HepG2 (cell line): Measurements from ENCODE around the gene SPAG7. TPM values are rescaled to one million over a fixed set of nuclear protein-coding genes. Genes with fewer than 3 reads are reported as not detected.
A peak's percentile ranks its signal among the peaks of the same experiment; 100 is the strongest.

ENCODE experiments used
- ATM ChIP-seq: fragments of 450-650 bp; IDR thresholded peaks from 2 replicates; pipeline ENCODE4 v1.7.1; 2017; ENCODE audit warnings: mild to moderate bottlenecking, borderline replicate concordance
- ATRX ChIP-seq: sonication (generic); formaldehyde crosslinking; IDR thresholded peaks from 2 replicates; pipeline ENCODE4 v1.4.0; 2020; ENCODE audit warnings: missing genetic modification reagents, borderline replicate concordance
- ELF3 ChIP-seq: IDR thresholded peaks from 2 replicates; pipeline ENCODE4 v1.6.1; 2016; ENCODE audit warnings: missing genetic modification reagents, missing compliant biosample characterization
- FOXK2 ChIP-seq: fragments of 450-650 bp; IDR thresholded peaks from 2 replicates; pipeline ENCODE4 v1.6.1; 2016
- HNRNPK ChIP-seq: fragments of 200-400 bp; formaldehyde crosslinking; IDR thresholded peaks from 2 replicates; pipeline ENCODE4 v1.6.1; 2018; ENCODE audit warnings: low read length, low read depth, moderate library complexity, mild to moderate bottlenecking; ENCODE audit not compliant: poor library complexity, severe bottlenecking
- MEIS2 ChIP-seq: sonication (generic); formaldehyde crosslinking; IDR thresholded peaks from 2 replicates; pipeline ENCODE4 v1.9.0; 2021; ENCODE audit warnings: mild to moderate bottlenecking, missing genetic modification reagents
- NR2C2 ChIP-seq: sonication (generic); formaldehyde crosslinking; IDR thresholded peaks from 2 replicates; pipeline ENCODE4 v1.4.0; 2020; ENCODE audit warnings: missing genetic modification reagents, mild to moderate bottlenecking, moderate library complexity, borderline replicate concordance
- SP140L ChIP-seq: sonication (generic); formaldehyde crosslinking; IDR thresholded peaks from 2 replicates; pipeline ENCODE4 v1.4.0; 2020; ENCODE audit warnings: missing genetic modification reagents, borderline replicate concordance
- SP4 ChIP-seq: sonication (generic); formaldehyde crosslinking; IDR thresholded peaks from 2 replicates; pipeline ENCODE4 v1.8.1; 2023; ENCODE audit warnings: mild to moderate bottlenecking, missing genetic modification reagents
- ZNF10 ChIP-seq: sonication (generic); formaldehyde crosslinking; IDR thresholded peaks from 2 replicates; pipeline ENCODE4 v1.4.0; 2020; ENCODE audit warnings: mild to moderate bottlenecking, low read depth, missing genetic modification reagents, borderline replicate concordance
- ZNF136 ChIP-seq: sonication (generic); formaldehyde crosslinking; IDR thresholded peaks from 2 replicates; pipeline ENCODE4 v1.8.1; 2022; ENCODE audit warnings: low read depth, mild to moderate bottlenecking, moderate library complexity, missing genetic modification reagents
- ZNF567 ChIP-seq: sonication (generic); formaldehyde crosslinking; IDR thresholded peaks from 2 replicates; pipeline ENCODE4 v1.8.1; 2023; ENCODE audit warnings: mild to moderate bottlenecking, missing genetic modification reagents, borderline replicate concordance
- ZNF672 ChIP-seq: sonication (generic); formaldehyde crosslinking; IDR thresholded peaks from 2 replicates; pipeline ENCODE4 v1.8.1; 2022; ENCODE audit warnings: missing genetic modification reagents
- ZNF709 ChIP-seq: sonication (generic); formaldehyde crosslinking; IDR thresholded peaks from 2 replicates; pipeline ENCODE4 v1.5.0; 2020; ENCODE audit warnings: mild to moderate bottlenecking, missing genetic modification reagents
- ZNF737 ChIP-seq: sonication (generic); formaldehyde crosslinking; IDR thresholded peaks from 2 replicates; pipeline ENCODE4 v1.5.0; 2020; ENCODE audit warnings: missing genetic modification reagents, mild to moderate bottlenecking, borderline replicate concordance
- polyA plus RNA-seq, 8 experiments: library from polyadenylated mRNA; depleted of rRNA in 3 of 8; stranded (reverse) in 7 of 8; unstranded in 1 of 8; fragments of >200 nt; fragmentation: Illumina TruSeq in 4 of 8; extraction: Trizol in 4 of 8; gene quantifications; 2 replicates each; pipeline versions ENCODE4 v1.2.1 to v1.2.3, GENCODE V29; 2011 to 2016; ENCODE audit warnings: low read depth in 4 of 8, missing spikeins in 1 of 8, mixed read lengths in 1 of 8; ENCODE audit not compliant: insufficient read depth in 1 of 8
- total RNA-seq, 5 experiments: library from RNA; depleted of rRNA; stranded (reverse); fragments of >200 nt; fragmentation: Illumina TruSeq; extraction: Trizol; gene quantifications; 2 replicates each; pipeline ENCODE4 v1.2.3, GENCODE V29; 2016; ENCODE audit warnings: low read depth in 1 of 5
- TF ChIP-seq, protein P1 (sequence below): sonication (generic); formaldehyde crosslinking; IDR thresholded peaks from 2 replicates; pipeline ENCODE4 v1.4.0; 2020; ENCODE audit warnings: missing genetic modification reagents, low read depth, mild to moderate bottlenecking, borderline replicate concordance
- TF ChIP-seq, protein P2 (sequence below): sonication (generic); formaldehyde crosslinking; IDR thresholded peaks from 2 replicates; pipeline ENCODE4 v1.4.0; 2020; ENCODE audit warnings: missing genetic modification reagents, borderline replicate concordance
- TF ChIP-seq, protein P3 (sequence below): sonication (generic); formaldehyde crosslinking; IDR thresholded peaks from 2 replicates; pipeline ENCODE4 v1.4.0; 2020; ENCODE audit warnings: missing genetic modification reagents
- TF ChIP-seq, protein P4 (sequence below): sonication (generic); formaldehyde crosslinking; IDR thresholded peaks from 2 replicates; pipeline ENCODE4 v1.5.0; 2020; ENCODE audit warnings: missing genetic modification reagents

SPAG7 gene
- total and polyA plus RNA-seq, 2 of the 13 experiments (the other 11 are each of a cell fraction or from before 2014, with no cell fraction given), result 51.0 to 59.0 TPM

DNA sequence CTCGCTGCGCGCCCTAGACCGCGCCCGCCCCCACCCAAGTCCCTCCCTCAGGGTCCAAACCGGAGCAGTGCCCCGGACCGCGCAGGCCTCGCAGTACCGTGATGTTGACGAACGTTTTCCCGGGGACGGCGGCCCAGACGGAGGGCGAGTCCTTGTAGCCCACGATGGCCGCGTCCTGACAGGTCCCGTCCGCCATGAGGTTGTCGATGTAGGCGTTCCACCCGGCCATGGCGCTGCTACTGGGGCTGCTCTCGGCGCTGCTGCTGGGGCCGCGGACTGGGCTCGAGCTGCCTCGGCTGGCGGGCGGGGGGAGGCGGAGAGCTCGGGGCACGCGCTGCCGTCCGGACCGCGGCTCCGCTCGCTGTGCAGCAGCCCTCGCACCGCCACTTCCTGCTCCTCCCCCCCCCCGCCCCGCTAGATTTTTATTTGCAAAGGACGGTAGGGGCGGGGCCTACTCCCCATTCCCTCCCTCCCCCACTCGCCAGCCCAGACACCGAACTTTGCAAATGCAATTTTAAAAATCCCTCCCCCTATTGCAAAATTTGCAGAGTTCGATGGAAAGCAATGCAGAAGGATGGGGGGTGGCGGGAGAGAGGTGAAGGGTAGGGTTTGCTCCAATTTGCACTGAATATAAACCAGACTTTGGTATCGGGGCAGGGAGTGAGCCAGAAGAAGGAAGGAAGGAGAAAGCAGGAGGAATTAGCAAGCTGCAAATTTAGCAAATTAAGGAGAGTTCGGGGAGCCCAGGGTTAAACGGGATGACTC lies 19.3 kb downstream of the SPAG7 start, which contains the start of gene PFN1 (continued):
- TF ChIP-seq, protein P1, sequence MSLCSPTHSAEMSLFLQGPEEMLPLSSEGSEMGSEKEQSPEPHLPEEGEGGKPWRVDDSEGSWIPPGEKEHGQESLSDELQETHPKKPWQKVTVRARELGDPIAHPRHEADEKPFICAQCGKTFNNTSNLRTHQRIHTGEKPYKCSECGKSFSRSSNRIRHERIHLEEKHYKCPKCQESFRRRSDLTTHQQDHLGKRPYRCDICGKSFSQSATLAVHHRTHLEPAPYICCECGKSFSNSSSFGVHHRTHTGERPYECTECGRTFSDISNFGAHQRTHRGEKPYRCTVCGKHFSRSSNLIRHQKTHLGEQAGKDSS (CRISPR knock-in tag), result 0 out of 2 replicates have a peak, but pooled peaks have one; percentile 45
- TF ChIP-seq NR2C2, result 0 out of 2 replicates have a peak, but pooled peaks have one; percentile 4
- TF ChIP-seq, protein P2, sequence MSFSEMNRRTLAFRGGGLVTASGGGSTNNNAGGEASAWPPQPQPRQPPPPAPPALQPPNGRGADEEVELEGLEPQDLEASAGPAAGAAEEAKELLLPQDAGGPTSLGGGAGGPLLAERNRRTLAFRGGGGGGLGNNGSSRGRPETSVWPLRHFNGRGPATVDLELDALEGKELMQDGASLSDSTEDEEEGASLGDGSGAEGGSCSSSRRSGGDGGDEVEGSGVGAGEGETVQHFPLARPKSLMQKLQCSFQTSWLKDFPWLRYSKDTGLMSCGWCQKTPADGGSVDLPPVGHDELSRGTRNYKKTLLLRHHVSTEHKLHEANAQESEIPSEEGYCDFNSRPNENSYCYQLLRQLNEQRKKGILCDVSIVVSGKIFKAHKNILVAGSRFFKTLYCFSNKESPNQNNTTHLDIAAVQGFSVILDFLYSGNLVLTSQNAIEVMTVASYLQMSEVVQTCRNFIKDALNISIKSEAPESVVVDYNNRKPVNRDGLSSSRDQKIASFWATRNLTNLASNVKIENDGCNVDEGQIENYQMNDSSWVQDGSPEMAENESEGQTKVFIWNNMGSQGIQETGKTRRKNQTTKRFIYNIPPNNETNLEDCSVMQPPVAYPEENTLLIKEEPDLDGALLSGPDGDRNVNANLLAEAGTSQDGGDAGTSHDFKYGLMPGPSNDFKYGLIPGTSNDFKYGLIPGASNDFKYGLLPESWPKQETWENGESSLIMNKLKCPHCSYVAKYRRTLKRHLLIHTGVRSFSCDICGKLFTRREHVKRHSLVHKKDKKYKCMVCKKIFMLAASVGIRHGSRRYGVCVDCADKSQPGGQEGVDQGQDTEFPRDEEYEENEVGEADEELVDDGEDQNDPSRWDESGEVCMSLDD (CRISPR knock-in tag), result peak; percentile 78; the same call in 1 of the 2 replicates
- TF ChIP-seq HNRNPK, result peak; percentile 63
- peak; percentile 87 for TF ChIP-seq ELF3 (CRISPR knock-in tag)
- 0 out of 2 replicates have a peak, but pooled peaks have one; percentile 23 for TF ChIP-seq ZNF567
- peak; percentile 91 for TF ChIP-seq MEIS2 (CRISPR knock-in tag)
- TF ChIP-seq ATRX (CRISPR knock-in tag), result no peak
- TF ChIP-seq ZNF737 (CRISPR knock-in tag), result no peak
- 0 out of 2 replicates have a peak, but pooled peaks have one; percentile 50 for TF ChIP-seq ZNF672
- TF ChIP-seq, protein P3, sequence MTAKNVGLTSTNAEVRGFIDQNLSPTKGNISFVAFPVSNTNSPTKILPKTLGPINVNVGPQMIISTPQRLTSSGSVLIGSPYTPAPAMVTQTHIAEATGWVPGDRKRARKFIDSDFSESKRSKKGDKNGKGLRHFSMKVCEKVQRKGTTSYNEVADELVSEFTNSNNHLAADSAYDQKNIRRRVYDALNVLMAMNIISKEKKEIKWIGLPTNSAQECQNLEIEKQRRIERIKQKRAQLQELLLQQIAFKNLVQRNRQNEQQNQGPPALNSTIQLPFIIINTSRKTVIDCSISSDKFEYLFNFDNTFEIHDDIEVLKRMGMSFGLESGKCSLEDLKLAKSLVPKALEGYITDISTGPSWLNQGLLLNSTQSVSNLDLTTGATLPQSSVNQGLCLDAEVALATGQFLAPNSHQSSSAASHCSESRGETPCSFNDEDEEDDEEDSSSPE (CRISPR knock-in tag), result peak; percentile 29; the same call in 1 of the 2 replicates
- no peak for TF ChIP-seq FOXK2
- TF ChIP-seq SP140L (CRISPR knock-in tag), result no peak
- TF ChIP-seq ATM, result no peak
- no peak for TF ChIP-seq ZNF10 (CRISPR knock-in tag)
- TF ChIP-seq ZNF709, result peak; percentile 85; the same call in 1 of the 2 replicates
- TF ChIP-seq, protein P4, sequence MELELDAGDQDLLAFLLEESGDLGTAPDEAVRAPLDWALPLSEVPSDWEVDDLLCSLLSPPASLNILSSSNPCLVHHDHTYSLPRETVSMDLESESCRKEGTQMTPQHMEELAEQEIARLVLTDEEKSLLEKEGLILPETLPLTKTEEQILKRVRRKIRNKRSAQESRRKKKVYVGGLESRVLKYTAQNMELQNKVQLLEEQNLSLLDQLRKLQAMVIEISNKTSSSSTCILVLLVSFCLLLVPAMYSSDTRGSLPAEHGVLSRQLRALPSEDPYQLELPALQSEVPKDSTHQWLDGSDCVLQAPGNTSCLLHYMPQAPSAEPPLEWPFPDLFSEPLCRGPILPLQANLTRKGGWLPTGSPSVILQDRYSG (CRISPR knock-in tag), result 0 out of 2 replicates have a peak, but pooled peaks have one; percentile 38
- 0 out of 2 replicates have a peak, but pooled peaks have one; percentile 39 for TF ChIP-seq ZNF136 (CRISPR knock-in tag)
- peak; percentile 32; the same call in 1 of the 2 replicates for TF ChIP-seq SP4 (CRISPR knock-in tag)
